ENCODE data around the gene RILPL2.
"Not testable (repeated sequence)": the region's sequence is repeated elsewhere in the genome, so short reads cannot be mapped to it uniquely, and the experiment has no call there.

The RILPL2 gene

GRCh38 chr12:123404581-123404980 lies 31.9 kb downstream of the RILPL2 start:
- DNase-seq (ENCODE audit: low read depth in 2 of 2) = no peak

DNA sequence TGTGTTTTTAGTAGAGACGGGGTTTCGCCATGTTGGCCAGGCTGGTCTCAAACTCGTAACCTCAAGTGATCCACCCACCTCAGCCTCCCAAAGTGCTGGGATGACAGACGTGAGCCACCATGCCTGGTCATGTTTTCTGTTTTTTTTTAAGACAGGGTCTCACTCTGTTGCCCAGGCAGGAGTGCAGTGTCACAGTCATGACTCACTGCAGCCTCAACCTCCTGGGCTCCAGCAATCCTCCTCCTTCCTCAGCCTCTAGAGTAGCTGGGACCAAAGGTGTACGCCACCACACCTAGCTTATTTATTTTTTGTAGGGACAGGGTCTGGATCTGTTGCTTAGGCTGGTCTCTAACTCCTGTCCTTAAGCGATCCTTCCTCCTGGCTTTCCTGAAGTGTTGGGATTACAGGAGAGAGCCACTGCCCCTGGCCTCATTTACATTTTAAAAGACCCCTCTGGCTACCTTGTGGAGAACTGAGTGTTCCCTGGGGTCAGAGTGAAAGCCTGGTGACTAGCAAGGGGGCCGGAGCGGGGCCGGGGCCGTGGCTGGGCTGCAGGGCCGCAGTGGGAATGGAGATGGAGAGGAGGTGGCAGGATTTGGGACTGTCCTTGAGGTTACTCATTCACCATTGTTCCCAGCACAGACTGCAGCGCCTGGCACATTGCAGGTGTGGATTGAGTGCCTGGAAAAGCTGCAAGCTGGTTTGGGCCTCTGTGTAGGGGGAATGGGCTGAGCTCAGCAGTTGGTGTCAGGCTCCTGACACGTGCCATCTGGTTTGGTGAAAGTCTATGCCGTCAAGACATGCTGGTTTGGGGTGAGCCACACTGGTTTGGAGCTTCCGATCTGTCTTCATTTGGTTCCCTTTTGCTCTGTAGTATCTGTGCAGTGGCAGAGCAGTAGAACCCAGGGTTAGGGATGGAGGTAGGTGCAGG lies 34.5 kb downstream of the RILPL2 start:
- DNase-seq (ENCODE audit: low read depth in 2 of 2) = no peak

DNA sequence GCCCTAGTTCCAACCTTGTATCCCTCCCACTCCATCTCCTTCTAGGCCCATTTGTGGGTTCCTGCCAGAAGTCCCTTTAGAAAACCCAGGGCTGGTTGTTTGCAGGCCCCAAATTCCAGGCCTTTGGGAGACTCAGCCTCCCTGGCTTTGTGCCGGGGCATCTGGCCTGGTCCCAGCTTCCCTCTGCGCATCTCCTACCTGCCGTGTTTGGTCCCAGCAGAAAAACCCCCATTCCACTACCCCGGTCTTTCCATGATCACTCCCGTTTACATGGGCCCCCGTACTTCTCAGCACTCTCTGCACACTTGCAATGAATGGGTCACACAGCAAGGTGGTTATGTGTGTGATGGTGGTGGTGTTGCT lies 37.2 kb downstream of the RILPL2 start:
- no peak for DNase-seq (ENCODE audit: low read depth in 2 of 2)

DNA sequence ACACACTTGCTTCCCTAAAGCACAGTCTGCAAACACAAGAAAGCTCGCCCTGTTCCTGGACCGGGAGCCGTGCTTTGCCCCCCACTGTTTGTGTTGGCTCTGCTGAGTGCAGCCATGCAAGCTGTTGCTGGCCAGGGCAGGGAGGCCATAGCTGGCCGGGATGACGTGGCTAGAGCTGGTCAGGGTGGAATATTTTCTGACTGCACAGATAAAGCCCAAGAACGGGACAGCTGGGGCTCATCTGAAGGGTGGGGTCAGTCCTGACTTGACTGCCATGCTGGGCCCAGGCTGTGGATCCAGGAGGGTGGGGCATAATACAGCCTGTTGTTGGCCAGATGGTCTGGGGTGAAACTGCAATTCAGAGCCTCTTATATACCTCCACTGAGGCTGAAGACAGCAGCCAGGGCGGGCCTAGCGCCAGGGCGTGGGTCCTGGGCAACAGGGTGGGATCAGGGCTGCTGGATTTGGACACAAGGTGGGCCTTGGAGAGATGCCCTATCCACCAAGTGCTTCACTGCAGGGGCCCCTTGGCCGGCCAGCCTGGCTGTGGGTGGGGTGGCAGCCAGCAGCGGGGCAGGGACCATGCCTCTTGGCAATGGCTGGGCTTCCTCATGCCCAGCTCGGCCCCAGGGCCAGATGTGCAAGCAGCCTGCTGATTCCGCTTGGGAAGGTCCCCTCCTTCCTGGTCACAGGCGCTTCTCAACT lies 37.8 kb downstream of the RILPL2 start:
- DNase-seq (ENCODE audit: low read depth in 2 of 2) = no peak

- no peak for DNase-seq (ENCODE audit: low read depth in 2 of 2)
Measured at GRCh38 chr12:123398177-123398549, 38.3 kb downstream of the RILPL2 start.

- DNase-seq (ENCODE audit: low read depth in 2 of 2) = no peak
Measured at GRCh38 chr12:123397400-123397799, 39.1 kb downstream of the RILPL2 start.

GRCh38 chr12:123396954-123397353 lies 39.5 kb downstream of the RILPL2 start:
- DNase-seq (ENCODE audit: low read depth in 2 of 2) = no peak

DNA sequence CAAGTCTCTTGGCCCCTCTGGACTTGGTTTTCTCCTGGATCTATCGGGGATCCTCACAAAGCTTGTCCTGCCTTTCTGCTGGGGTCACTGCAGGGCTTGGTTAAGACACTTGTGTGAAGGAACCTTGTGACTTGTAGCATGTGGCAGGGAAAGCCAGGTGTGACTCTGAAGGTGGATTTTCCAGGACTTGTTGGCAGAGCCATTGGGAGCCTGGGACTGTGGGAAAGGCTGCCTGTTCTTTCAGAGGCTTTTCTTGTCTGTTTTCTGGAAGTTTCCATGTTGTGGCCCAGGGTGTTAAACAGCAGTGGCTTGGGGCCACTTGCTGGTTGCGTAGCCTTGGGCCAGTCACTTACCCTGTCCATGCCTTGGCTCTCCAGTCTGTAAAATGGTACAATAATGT lies 39.9 kb downstream of the RILPL2 start:
- DNase-seq (ENCODE audit: low read depth in 2 of 2) = no peak

DNA sequence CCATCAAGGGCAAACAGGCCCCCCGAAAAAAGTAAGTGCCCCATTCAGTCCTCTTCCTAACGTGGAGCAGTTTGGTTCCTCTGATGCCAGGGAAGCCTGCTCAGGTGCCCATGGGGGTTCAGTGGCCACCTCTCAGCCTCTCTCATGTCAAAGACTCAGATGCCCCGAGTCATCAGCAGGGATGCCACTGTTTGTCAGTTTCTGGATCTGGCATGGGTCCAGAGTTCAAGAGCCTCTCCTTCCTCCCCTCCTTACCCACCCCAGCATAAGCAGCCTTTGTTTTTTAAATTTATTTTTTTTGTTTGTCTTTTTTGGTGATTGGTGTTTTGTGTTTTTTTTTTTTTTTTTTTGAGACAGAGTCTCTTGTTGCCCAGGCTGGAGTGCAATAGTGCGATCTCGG lies 41.2 kb downstream of the RILPL2 start:
- no peak for DNase-seq (ENCODE audit: low read depth in 2 of 2)

GRCh38 chr12:123393747-123394146 lies 42.7 kb downstream of the RILPL2 start:
- DNase-seq (ENCODE audit: low read depth in 2 of 2) = no peak

DNA sequence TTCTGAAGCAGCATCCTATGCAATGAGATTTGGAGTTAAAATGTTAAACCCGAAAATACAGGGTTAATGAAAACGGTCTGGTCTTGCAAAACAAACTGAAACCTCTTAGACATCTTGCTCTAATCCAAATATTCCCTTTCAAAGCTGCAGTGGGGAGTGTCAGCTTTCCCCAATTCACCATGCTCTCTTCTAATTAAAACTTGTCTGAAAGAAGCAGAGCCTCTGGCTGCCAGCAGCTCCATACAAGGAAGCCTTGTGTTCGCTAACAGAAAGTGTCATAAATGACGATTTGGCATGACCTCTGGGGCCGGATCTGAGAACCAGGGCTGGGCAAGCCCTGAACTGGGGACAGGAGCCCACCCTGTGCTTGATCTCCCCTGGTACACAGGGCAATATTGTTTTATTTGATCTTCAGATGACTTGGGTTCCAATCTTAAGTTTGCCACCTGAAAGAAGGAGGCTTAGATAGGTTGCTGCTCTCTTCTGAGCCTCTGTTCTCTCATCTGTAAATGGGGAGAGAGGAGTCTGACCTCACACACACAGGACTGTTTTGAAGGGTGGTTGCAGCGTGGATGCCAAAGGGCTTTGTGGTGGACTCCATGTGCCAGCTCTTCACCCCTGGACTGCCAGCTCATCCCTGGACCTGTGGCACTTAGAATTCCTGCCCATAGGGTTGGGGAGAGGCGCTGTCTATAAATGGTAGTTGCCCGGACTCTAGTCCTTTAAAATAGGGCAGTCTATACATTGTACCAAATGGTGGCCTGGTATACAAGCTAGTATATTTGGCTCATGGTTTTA lies 44.7 kb downstream of the RILPL2 start:
- no peak for DNase-seq (ENCODE audit: low read depth in 2 of 2)

DNA sequence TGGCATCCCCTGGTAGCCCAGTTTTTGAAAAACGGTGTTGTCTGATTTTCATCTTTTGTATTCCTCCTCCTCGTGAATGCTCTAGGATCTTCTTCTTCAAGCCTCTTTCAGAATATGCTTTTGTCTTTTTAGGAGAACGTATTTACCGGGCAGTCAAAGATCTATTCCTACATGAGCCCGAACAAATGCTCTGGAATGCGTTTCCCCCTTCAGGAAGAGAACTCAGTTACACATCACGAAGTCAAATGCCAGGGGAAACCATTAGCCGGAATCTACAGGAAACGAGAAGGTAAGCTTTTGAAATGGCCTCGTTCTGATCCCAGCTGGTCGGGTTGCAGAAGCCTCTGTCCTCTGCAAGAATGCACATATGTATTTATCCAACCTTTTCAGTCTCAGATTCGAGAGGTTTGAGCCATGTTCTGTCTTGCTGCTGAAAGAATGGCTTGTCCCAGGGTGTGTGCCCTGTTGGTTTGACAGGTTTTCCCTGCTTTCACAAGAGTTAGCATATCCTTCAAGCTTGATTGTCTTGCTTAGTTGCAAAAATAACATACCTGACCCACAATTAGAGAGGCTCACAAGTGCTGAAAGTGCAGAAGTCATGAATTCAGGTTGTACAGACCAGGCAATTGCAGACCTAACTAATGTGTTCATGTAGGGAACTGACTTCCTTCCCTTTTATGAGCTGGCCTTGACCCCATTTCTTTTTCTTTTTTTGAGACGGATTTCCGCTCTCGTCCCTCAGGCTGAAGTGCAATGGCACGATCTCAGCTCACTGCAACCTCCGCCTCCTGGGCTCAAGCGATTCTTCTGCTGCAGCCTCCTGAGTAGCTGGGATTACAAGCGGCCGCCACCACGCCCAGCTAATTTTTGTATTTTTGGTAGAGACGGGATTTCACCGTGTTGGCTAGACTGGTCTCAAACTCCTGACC lies 45.7 kb downstream of the RILPL2 start:
- no peak for DNase-seq (ENCODE audit: low read depth in 2 of 2)

DNA sequence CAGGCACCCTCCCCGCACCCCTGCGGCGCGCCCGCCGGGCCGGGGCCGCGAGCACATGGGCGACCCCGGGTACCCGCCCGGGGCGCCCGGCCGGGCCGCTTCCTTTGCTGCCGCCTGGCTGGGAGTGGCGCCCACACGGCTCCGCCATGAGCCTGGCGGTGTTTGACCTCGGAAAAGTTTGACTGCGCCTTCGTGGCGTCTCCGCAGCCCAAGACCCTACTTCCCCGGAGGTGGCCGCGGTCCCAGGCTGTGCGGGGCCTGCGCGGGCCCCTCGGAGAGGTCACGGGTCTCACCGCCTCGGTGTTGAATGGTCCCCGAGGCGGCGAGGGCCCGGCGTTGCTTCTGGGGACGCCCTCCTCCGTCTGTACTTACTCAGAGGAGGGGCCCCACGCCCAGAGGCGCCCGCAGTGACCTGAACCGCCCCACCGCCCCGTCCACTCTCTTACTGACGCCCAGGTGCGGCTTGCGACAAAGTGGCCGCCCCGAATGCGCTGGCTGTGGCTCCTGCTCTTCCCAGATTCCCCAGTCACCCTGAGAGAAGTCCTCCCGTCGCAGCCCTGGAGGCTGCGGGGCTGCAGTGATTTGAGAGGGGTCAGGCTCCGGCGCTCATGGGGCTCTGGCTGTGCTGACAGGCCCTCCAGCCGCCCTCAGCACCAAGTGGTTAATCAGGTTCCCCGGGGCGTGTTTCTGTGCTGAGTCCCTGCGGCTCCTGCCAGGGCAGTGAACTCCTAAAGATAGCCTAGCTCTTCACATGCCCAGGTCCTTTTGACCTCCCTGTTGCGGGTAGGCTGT lies 46.7 kb downstream of the RILPL2 start:
- DNase-seq (ENCODE audit: low read depth in 2 of 2) = peak in 1 of 2 donors; percentile 15

DNA sequence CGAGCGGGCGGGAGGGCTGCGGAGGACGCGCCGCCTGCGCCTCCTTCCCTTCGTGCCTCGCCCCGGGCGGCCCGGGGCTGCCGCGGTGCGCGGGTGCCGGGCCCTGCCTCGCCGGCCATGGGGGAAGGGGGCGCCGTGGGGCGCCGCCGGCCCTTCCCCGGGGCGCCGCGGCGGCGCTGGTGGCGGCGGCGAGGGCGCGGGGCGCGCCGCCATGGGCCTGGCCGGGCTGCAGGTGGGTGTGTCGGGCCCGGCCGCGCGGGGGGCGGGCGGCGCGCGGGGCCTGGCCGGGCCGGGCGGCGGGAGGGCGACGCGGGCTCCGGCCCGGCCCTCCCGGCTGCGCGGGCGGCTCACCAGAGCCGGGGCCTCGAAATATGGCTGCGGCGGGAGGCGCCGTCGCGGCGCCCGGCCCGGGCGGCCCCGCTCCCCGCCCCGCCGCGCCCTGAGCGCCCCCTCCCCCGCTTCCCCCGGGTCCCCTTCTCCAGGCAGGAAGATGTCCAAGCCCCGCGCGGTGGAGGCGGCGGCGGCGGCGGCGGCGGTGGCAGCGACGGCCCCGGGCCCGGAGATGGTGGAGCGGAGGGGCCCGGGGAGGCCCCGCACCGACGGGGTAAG lies 47.4 kb downstream of the RILPL2 start:
- DNase-seq (ENCODE audit: low read depth in 2 of 2) = peak in 1 of 2 donors; percentile 2

DNA sequence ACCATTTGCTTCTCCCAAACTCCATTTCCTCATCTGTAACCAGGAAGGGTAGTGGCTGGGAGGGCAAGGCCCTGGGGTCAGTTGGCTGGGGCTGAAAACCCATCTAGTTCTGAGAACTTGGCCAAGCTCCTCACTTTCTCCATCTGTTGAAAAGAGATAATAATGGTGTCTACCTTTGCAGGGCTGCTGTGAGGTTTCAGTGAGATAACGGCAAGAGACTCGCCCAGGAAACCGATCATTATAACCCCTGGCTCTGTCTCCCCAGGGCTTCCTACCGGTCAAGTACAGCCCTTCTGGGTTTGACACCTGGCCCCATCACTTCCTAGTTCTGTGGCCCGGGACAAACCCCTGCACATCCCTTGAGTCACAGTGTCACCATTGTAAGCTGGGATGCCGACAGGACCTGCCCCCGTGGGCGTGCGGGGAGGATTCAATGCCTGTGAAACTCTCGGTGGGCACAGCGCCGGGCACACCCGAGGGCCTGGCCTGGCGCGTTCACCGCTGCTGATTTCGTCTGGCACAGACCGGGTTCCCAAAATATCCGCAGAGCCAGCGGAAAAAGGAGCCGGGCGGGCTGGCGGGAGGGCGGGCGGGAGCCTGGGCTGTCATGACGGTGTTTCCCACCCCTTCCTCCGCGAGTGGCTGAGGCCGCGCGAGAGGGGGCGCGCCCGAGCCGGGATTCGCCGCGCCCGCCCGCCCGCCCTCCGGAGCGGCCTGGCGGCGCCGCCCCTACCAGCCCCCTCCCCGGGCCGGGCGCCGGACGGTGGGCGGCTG lies 48.1 kb downstream of the RILPL2 start:
- peak; percentile 36 to 73 for DNase-seq (ENCODE audit: low read depth in 2 of 2)

DNA sequence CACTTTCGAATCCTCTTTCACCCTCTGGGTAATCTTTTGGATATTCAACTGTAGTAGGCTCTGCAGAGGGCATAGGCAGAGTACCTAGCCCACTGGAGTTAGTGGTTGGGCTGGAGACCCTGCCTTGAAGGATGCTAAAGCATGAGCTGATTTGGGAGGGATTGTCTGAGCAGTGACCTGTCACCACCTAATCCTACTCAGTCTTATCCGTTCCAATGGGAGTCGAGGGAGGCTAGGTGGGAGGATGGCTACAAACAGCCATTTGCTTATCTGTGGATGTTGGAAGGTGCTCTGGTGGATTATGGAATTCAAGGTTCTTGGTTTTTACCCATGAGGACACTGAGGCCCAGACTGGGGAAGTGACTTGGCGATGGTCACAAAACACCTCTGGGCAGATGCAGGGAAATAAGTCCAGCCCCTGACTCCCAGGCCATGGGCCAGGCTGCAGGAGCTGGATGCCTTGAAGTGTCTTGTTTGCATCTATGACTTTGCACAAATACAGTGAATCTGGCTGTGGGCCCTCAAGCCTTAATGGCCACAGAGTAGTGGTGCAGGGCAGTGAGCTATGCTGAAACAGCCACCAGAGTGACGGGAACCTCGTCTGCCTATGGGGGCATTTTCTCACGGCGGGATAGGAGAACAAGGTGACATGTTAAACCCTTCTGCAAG lies 48.8 kb downstream of the RILPL2 start:
- DNase-seq (ENCODE audit: low read depth in 2 of 2) = no peak

DNA sequence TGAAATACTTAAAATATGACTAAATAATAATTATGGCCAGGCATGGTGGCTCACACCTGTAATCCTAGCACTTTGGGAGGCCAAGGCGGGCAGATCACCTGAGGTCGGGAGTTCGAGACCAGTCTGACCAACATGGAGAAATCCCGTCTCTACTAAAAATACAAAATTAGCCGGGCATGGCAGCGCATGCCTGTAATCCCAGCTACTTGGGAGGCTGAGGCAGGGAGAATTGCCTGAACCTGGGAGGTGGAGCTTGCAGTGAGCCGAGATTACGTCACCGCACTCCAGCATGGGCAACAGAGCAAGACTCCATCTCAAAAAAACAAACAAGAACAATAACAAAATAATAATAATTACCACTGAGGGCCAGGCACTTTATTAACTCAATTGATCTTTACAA lies 50.9 kb downstream of the RILPL2 start:
- not testable (repeated sequence) for DNase-seq (ENCODE audit: low read depth in 2 of 2)

DNA sequence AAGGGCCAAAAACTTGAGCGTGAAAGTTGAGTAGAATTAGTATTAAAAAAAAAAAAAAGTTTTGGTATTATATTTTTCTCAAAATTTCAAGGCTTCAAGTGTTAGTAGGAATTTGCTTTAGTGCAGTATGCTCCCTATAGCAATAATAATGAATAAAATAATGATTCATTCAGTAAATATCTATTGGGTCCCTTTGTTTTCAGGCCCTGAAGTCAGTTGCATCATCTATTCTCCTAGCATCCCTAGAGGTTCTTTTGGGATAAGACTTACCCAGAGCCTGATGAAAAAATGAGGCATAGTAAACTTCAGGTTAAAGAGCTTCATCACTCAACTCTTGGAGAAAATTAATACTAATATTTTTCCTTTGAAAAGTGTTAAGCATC lies 51.5 kb downstream of the RILPL2 start:
- no peak for DNase-seq (ENCODE audit: low read depth in 2 of 2)

Data from stimulated activated CD8-positive, alpha-beta memory T cell treated with anti-CD3 and anti-CD28 coated beads, Interleukin-7, amount 100 ng/mL, for 4 hours (primary cell).